Measurements from ENCODE around the gene BNC2. TPM values are rescaled to one million over a fixed set of nuclear protein-coding genes. Genes with fewer than 3 reads are reported as not detected.
"Not testable (repeated sequence)": the region's sequence is repeated elsewhere in the genome, so short reads cannot be mapped to it uniquely, and the experiment has no call there.

The BNC2 gene
- total RNA-seq, 1 donor from 2014 or later = 38.0 TPM

GRCh38 chr9:16484180-16484579 is 386.3 kb downstream of the BNC2 start:
- Mint-ChIP-seq H3K27ac (ENCODE audit: unreplicated experiment) (peak overlapping the region; percentile 20), H3K9me3 (ENCODE audit: unreplicated experiment) (peaks cover 2% of the 10 kb centered on the region), H3K36me3 (ENCODE audit: low read depth, unreplicated experiment) (no peaks in the 10 kb centered on the region), H3K27me3 (ENCODE audit: low read depth, unreplicated experiment) (no peaks in the 10 kb centered on the region), H3K4me1 (ENCODE audit: low read depth, unreplicated experiment) (peaks cover 24% of the 10 kb centered on the region), H3K4me3 (ENCODE audit: unreplicated experiment) (no peak overlapping the region)
- H3K4me2 ChIP-seq (ENCODE audit: low read length) = no peak overlapping the region
- no peak overlapping the region for H3K27ac ChIP-seq (ENCODE audit: low read depth, low read length)
- H2AFZ ChIP-seq (ENCODE audit: low read depth, low read length) = no peak overlapping the region
- H3K9me3 ChIP-seq (ENCODE audit: insufficient read depth, low read depth, low read length) = no peaks in the 10 kb centered on the region
- peaks cover 3% of the 10 kb centered on the region for H3K4me1 ChIP-seq (ENCODE audit: insufficient read depth, low read length)
- FAIRE-seq = no peak
- TF ChIP-seq CTCF (IDR thresholded peaks at IDR 0.05; ENCODE audit: insufficient read depth, low read depth, low read length) = no peak
- no peak for TF ChIP-seq EZH2 (IDR thresholded peaks at IDR 0.05; ENCODE audit: insufficient read depth, low read length)
- H3K4me3 ChIP-seq (ENCODE audit: insufficient read depth, low read depth, low read length) = no peak overlapping the region
- DNase-seq (ENCODE audit: low read depth) = no peak
- no peaks in the 10 kb centered on the region for H3K36me3 ChIP-seq (ENCODE audit: insufficient read depth, low read length)
- peaks cover 6% of the 10 kb centered on the region for H4K20me1 ChIP-seq (ENCODE audit: insufficient read depth, low read length)
- H3K79me2 ChIP-seq (ENCODE audit: insufficient read depth, low read length) = peaks cover 4% of the 10 kb centered on the region
- H3K9ac ChIP-seq (ENCODE audit: low read length) = no peak overlapping the region
- H3K27me3 ChIP-seq (ENCODE audit: insufficient read depth, low read length) = no peaks in the 10 kb centered on the region

- H4K20me1 ChIP-seq (ENCODE audit: insufficient read depth, low read length) = peaks cover 6% of the 10 kb centered on the region
- H3K4me2 ChIP-seq (ENCODE audit: low read length) = no peak overlapping the region
- Mint-ChIP-seq H3K27ac (ENCODE audit: unreplicated experiment) (peak overlapping the region; percentile 79), H3K9me3 (ENCODE audit: unreplicated experiment) (peaks cover 2% of the 10 kb centered on the region), H3K4me1 (ENCODE audit: low read depth, unreplicated experiment) (peaks cover 26% of the 10 kb centered on the region), H3K27me3 (ENCODE audit: low read depth, unreplicated experiment) (no peaks in the 10 kb centered on the region), H3K4me3 (ENCODE audit: unreplicated experiment) (no peak overlapping the region), H3K36me3 (ENCODE audit: low read depth, unreplicated experiment) (no peaks in the 10 kb centered on the region)
- no peak overlapping the region for H3K27ac ChIP-seq (ENCODE audit: low read depth, low read length)
- no peaks in the 10 kb centered on the region for H3K9me3 ChIP-seq (ENCODE audit: insufficient read depth, low read depth, low read length)
- DNase-seq (ENCODE audit: low read depth) = no peak
- H3K36me3 ChIP-seq (ENCODE audit: insufficient read depth, low read length) = no peaks in the 10 kb centered on the region
- peaks cover 4% of the 10 kb centered on the region for H3K79me2 ChIP-seq (ENCODE audit: insufficient read depth, low read length)
- H3K9ac ChIP-seq (ENCODE audit: low read length) = no peak overlapping the region
- H2AFZ ChIP-seq (ENCODE audit: low read depth, low read length) = no peak overlapping the region
- no peak overlapping the region for H3K4me3 ChIP-seq (ENCODE audit: insufficient read depth, low read depth, low read length)
- no peaks in the 10 kb centered on the region for H3K27me3 ChIP-seq (ENCODE audit: insufficient read depth, low read length)
- no peak for FAIRE-seq
- peaks cover 3% of the 10 kb centered on the region for H3K4me1 ChIP-seq (ENCODE audit: insufficient read depth, low read length)
- no peak for TF ChIP-seq EZH2 (IDR thresholded peaks at IDR 0.05; ENCODE audit: insufficient read depth, low read length)
- no peak for TF ChIP-seq CTCF (IDR thresholded peaks at IDR 0.05; ENCODE audit: insufficient read depth, low read depth, low read length)
Measured at GRCh38 chr9:16482764-16483163, 387.7 kb downstream of the BNC2 start.

- H3K4me2 ChIP-seq (ENCODE audit: low read length); H3K36me3 Mint-ChIP-seq (ENCODE audit: low read depth, unreplicated experiment); FAIRE-seq; H3K27me3 ChIP-seq (ENCODE audit: insufficient read depth, low read length); H3K27me3 Mint-ChIP-seq (ENCODE audit: low read depth, unreplicated experiment); H3K4me1 ChIP-seq (ENCODE audit: insufficient read depth, low read length); H3K9me3 Mint-ChIP-seq (ENCODE audit: unreplicated experiment); H3K36me3 ChIP-seq (ENCODE audit: insufficient read depth, low read length); H3K27ac ChIP-seq (ENCODE audit: low read depth, low read length); H3K9ac ChIP-seq (ENCODE audit: low read length); H3K79me2 ChIP-seq (ENCODE audit: insufficient read depth, low read length); H3K4me3 ChIP-seq (ENCODE audit: insufficient read depth, low read depth, low read length); H4K20me1 ChIP-seq (ENCODE audit: insufficient read depth, low read length); H3K9me3 ChIP-seq (ENCODE audit: insufficient read depth, low read depth, low read length); H3K4me3 Mint-ChIP-seq (ENCODE audit: unreplicated experiment); H3K27ac Mint-ChIP-seq (ENCODE audit: unreplicated experiment); H2AFZ ChIP-seq (ENCODE audit: low read depth, low read length); DNase-seq (ENCODE audit: low read depth): not testable (repeated sequence)
- peaks cover 25% of the 10 kb centered on the region for H3K4me1 Mint-ChIP-seq (ENCODE audit: low read depth, unreplicated experiment)
Measured at GRCh38 chr9:16480584-16480983, 389.9 kb downstream of the BNC2 start.

Data from astrocyte (in vitro differentiated cells and primary cell).